ENCODE data around the gene SHROOM3. TPM values are rescaled to one million over a fixed set of nuclear protein-coding genes. Genes with fewer than 3 reads are reported as not detected.
A peak's percentile ranks its signal among the peaks of the same experiment; 100 is the strongest.

Gene SHROOM3
- total and polyA plus RNA-seq, 2 experiments from 2014 or later, result 11.3 to 73.5 TPM

DNA sequence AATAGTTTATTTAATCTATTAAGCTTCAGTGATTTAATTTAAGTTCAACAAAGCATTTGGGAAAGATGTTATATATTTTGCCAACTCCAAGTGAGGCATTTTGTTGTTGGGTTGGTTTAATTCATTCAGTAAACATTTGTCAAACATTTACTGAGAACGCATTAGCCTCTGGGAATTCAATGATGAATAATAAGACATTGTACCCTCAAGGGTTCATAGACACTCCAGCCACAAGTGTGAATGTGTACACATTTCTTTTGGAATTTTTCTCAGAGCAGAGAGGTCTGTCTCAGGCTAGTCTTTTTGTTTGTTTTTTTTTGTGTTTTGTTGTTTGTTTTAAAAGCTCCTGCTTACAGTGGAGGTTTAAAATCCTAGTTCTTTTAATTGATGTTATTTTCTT, 259.0 kb downstream of the SHROOM3 start (continued):
- TF ChIP-seq, protein P1, sequence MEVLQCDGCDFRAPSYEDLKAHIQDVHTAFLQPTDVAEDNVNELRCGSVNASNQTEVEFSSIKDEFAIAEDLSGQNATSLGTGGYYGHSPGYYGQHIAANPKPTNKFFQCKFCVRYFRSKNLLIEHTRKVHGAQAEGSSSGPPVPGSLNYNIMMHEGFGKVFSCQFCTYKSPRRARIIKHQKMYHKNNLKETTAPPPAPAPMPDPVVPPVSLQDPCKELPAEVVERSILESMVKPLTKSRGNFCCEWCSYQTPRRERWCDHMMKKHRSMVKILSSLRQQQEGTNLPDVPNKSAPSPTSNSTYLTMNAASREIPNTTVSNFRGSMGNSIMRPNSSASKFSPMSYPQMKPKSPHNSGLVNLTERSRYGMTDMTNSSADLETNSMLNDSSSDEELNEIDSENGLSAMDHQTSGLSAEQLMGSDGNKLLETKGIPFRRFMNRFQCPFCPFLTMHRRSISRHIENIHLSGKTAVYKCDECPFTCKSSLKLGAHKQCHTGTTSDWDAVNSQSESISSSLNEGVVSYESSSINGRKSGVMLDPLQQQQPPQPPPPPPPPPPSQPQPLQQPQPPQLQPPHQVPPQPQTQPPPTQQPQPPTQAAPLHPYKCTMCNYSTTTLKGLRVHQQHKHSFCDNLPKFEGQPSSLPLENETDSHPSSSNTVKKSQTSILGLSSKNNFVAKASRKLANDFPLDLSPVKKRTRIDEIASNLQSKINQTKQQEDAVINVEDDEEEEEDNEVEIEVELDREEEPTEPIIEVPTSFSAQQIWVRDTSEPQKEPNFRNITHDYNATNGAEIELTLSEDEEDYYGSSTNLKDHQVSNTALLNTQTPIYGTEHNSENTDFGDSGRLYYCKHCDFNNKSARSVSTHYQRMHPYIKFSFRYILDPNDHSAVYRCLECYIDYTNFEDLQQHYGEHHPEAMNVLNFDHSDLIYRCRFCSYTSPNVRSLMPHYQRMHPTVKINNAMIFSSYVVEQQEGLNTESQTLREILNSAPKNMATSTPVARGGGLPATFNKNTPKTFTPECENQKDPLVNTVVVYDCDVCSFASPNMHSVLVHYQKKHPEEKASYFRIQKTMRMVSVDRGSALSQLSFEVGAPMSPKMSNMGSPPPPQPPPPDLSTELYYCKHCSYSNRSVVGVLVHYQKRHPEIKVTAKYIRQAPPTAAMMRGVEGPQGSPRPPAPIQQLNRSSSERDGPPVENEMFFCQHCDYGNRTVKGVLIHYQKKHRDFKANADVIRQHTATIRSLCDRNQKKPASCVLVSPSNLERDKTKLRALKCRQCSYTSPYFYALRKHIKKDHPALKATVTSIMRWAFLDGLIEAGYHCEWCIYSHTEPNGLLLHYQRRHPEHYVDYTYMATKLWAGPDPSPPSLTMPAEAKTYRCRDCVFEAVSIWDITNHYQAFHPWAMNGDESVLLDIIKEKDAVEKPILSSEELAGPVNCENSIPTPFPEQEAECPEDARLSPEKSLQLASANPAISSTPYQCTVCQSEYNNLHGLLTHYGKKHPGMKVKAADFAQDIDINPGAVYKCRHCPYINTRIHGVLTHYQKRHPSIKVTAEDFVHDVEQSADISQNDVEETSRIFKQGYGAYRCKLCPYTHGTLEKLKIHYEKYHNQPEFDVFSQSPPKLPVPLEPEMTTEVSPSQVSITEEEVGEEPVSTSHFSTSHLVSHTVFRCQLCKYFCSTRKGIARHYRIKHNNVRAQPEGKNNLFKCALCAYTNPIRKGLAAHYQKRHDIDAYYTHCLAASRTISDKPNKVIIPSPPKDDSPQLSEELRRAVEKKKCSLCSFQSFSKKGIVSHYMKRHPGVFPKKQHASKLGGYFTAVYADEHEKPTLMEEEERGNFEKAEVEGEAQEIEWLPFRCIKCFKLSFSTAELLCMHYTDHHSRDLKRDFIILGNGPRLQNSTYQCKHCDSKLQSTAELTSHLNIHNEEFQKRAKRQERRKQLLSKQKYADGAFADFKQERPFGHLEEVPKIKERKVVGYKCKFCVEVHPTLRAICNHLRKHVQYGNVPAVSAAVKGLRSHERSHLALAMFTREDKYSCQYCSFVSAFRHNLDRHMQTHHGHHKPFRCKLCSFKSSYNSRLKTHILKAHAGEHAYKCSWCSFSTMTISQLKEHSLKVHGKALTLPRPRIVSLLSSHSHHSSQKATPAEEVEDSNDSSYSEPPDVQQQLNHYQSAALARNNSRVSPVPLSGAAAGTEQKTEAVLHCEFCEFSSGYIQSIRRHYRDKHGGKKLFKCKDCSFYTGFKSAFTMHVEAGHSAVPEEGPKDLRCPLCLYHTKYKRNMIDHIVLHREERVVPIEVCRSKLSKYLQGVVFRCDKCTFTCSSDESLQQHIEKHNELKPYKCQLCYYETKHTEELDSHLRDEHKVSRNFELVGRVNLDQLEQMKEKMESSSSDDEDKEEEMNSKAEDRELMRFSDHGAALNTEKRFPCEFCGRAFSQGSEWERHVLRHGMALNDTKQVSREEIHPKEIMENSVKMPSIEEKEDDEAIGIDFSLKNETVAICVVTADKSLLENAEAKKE (CRISPR knock-in tag; IDR thresholded peaks at IDR 0.05), result no peak

DNA sequence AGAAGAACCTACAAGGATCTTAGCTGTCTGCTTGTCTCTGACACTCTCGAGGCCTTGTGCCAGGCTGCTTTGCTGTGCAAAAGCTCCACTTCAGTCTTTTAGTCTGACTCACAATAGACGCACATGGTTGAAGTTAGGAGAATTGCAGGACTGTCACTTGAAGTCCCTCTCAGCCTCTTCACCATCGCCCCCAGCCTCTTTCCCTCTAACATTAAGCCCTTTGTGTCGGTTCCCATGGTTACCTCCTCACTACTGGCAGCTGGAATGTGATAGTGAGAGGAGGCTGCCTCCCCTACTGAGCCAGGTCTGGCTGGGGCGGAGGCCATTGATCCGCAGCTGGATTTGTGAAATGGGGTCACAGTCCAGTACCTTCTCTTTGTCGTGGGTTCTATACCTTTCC, 261.1 kb downstream of the SHROOM3 start:
- no peaks in the 10 kb centered on the region for H3K36me3 ChIP-seq (ENCODE audit: insufficient read depth)
- peak overlapping the region; percentile 20 for H3K4me3 ChIP-seq
- Mint-ChIP-seq H3K27ac (no peak overlapping the region), H3K9me3 (no peaks in the 10 kb centered on the region), H3K4me3 (0 out of 3 replicates have a peak overlapping the region, but pooled peaks have one; percentile 6), H3K4me1 (peaks cover 79% of the 10 kb centered on the region), H3K27me3 (ENCODE audit: insufficient read depth, low read depth, poor library complexity) (peaks cover 13% of the 10 kb centered on the region), H3K36me3 (ENCODE audit: low read depth) (no peaks in the 10 kb centered on the region)
- H3K9me2 ChIP-seq (ENCODE audit: insufficient read depth), result no peaks in the 10 kb centered on the region
- no peaks in the 10 kb centered on the region for H3K27me3 ChIP-seq (ENCODE audit: insufficient read depth)
- H3F3A ChIP-seq (replicated peaks; ENCODE audit: low read depth), result no peaks in the 10 kb centered on the region
- ATAC-seq (peak; percentile 95), DNase-seq (ENCODE audit: low spot score) (peak; percentile 98)
- H3K4me2 ChIP-seq, result peak overlapping the region; percentile 29
- peaks cover 97% of the 10 kb centered on the region for H3K79me2 ChIP-seq (replicated peaks; ENCODE audit: insufficient read depth)
- peaks cover 53% of the 10 kb centered on the region for H4K20me1 ChIP-seq (replicated peaks; ENCODE audit: insufficient read depth)
- H2AFZ ChIP-seq, result no peak overlapping the region
- H3K27ac ChIP-seq (ENCODE audit: low read depth), result no peak overlapping the region
- peaks cover 67% of the 10 kb centered on the region for H3K4me1 ChIP-seq (ENCODE audit: insufficient read depth)
- TF ChIP-seq NANOG (IDR thresholded peaks at IDR 0.05; ENCODE audit: borderline replicate concordance), result no peak
- TF ChIP-seq, protein P1 (CRISPR knock-in tag; IDR thresholded peaks at IDR 0.05), result no peak
- TF ChIP-seq STAT1 (IDR thresholded peaks at IDR 0.05; ENCODE audit: unreplicated experiment), result no peak
- TF ChIP-seq CREB1 (CRISPR knock-in tag; IDR thresholded peaks at IDR 0.05; ENCODE audit: low read depth), result no peak
- no peak for TF ChIP-seq EZH2phosphoT487 (IDR thresholded peaks at IDR 0.05; ENCODE audit: unreplicated experiment)
- TF ChIP-seq JUNB (IDR thresholded peaks at IDR 0.05; ENCODE audit: unreplicated experiment), result no peak
- no peak for TF ChIP-seq ZNF331 (CRISPR knock-in tag; IDR thresholded peaks at IDR 0.05; ENCODE audit: low read depth)
- TF ChIP-seq EZH2 (IDR thresholded peaks at IDR 0.05; ENCODE audit: low read depth, unreplicated experiment), result no peak

All from GM23338 (cell line).